HepG2 (cell line): ENCODE measurements around the gene LTB4R2. TPM values are rescaled to one million over a fixed set of nuclear protein-coding genes. Genes with fewer than 3 reads are reported as not detected.

Experiments
- ATAC-seq: fragments of 200-7000 bp; cut with Tn5 transposase; 3 replicates; pipeline ENCODE4 v1.9.1; 2020; ENCODE audit warnings: mild to moderate bottlenecking, moderate library complexity
- BruUV-seq: library from RNA; stranded (reverse); fragments of 400-500 nt; replicated peaks from 2 replicates; lab custom pipeline; 2021; lab: Mats Ljungman, UMichigan
- CTCF ChIA-PET: fragments of 300-600 bp; formaldehyde crosslinking; extraction: SDS; loops from one replicate; lab custom pipeline; 2021; ENCODE audit warnings: low total read pairs, inconsistent platforms, low intra/inter-chr PET ratio; lab: Yijun Ruan, JAX
- POLR2A ChIA-PET: fragments of 350-600 bp; sonication (Branson Sonifier 250); formaldehyde crosslinking; loops from one replicate; lab custom pipeline; 2020; ENCODE audit warnings: antibody characterized with exemption, inconsistent platforms; lab: Yijun Ruan, JAX
- DNase-seq: peaks from one replicate; pipeline ENCODE4 v3.0.0-alpha.2; 2015; ENCODE audit warnings: low spot score
- FAIRE-seq: peaks from 3 replicates; lab custom pipeline; 2011; peaks lifted over from hg19 to GRCh38; lab: Jason Lieb, UNC
- H2AFZ ChIP-seq: one replicate; pipeline ENCODE4 v1.6.1; 2011; ENCODE audit warnings: low read length, inconsistent platforms
- H3K27ac ChIP-seq: fragments of 300-600 bp; 3 replicates; pipeline ENCODE4 v1.8.0; 2011; ENCODE audit warnings: mixed run types, mild to moderate bottlenecking, mixed read lengths, low read length, inconsistent platforms; ENCODE audit not compliant: insufficient read depth; ENCODE audit errors: extremely low read length
- H3K27me3 ChIP-seq, 2 experiments: fragments of 200-600 bp in 1 of 2; 2 replicates in 1 of 2; 3 replicates in 1 of 2; pipeline versions ENCODE4 v1.6.0 to v1.8.0; 2011; ENCODE audit warnings: low read length in 2 of 2, mild to moderate bottlenecking in 2 of 2, moderate library complexity in 2 of 2, inconsistent platforms in 1 of 2; ENCODE audit not compliant: insufficient read depth in 2 of 2, control insufficient read depth in 1 of 2
- H3K36me3 ChIP-seq, 2 experiments: fragments of 200-600 bp in 1 of 2; replicated peaks in 1 of 2; 2 replicates in 1 of 2; 3 replicates in 1 of 2; pipeline versions ENCODE4 v1.5.1 to v1.8.0; 2011; ENCODE audit warnings: low read length in 2 of 2, inconsistent platforms in 1 of 2; ENCODE audit not compliant: insufficient read depth in 2 of 2, control insufficient read depth in 1 of 2
- H3K4me1 ChIP-seq: 2 replicates; pipeline ENCODE4 v1.5.1; 2012; ENCODE audit warnings: low read length, inconsistent platforms; ENCODE audit not compliant: insufficient read depth
- H3K4me2 ChIP-seq: 2 replicates; pipeline ENCODE4 v1.6.0; 2011; ENCODE audit warnings: low read depth, low read length, inconsistent platforms
- H3K4me3 ChIP-seq, 3 experiments: fragments of 200-600 bp in 1 of 3; sonication (generic), shearing (Covaris generic) in 1 of 3; replicated peaks in 1 of 3; 2 replicates each; pipeline ENCODE4 v1.5.1; 2011 to 2016; ENCODE audit warnings: low read length in 3 of 3, inconsistent platforms in 2 of 3, low read depth in 2 of 3, mild to moderate bottlenecking in 2 of 3, control low read depth in 1 of 3, mixed read lengths in 1 of 3; ENCODE audit not compliant: insufficient read depth in 1 of 3
- H3K79me2 ChIP-seq: one replicate; pipeline ENCODE4 v1.6.1; 2011; ENCODE audit warnings: low read length, inconsistent platforms; ENCODE audit not compliant: insufficient read depth
- H3K9ac ChIP-seq: 2 replicates; pipeline ENCODE4 v1.6.0; 2011; ENCODE audit warnings: mild to moderate bottlenecking, low read depth, low read length, inconsistent platforms; ENCODE audit not compliant: insufficient read depth
- H3K9me3 ChIP-seq: 2 replicates; pipeline ENCODE4 v1.5.1; 2012; ENCODE audit warnings: mild to moderate bottlenecking, low read length
- H4K20me1 ChIP-seq: 2 replicates; pipeline ENCODE4 v1.6.0; 2011; ENCODE audit warnings: inconsistent platforms, mild to moderate bottlenecking, low read length, moderate library complexity; ENCODE audit not compliant: insufficient read depth
- NPAS2 ChIP-seq: sonication (generic); formaldehyde crosslinking; IDR thresholded peaks from 2 replicates; pipeline ENCODE4 v1.8.0; 2022; ENCODE audit warnings: mild to moderate bottlenecking, missing genetic modification reagents, borderline replicate concordance
- NRL ChIP-seq: sonication (generic); formaldehyde crosslinking; IDR thresholded peaks from 2 replicates; pipeline ENCODE4 v1.5.0; 2020; ENCODE audit warnings: missing genetic modification reagents, mild to moderate bottlenecking, moderate library complexity, borderline replicate concordance
- RBM22 ChIP-seq: fragments of 200-400 bp; formaldehyde crosslinking; optimal IDR thresholded peaks from 2 replicates; pipeline ENCODE3; 2017; ENCODE audit warnings: mild to moderate bottlenecking, low read length, moderate library complexity
- SP140L ChIP-seq: sonication (generic); formaldehyde crosslinking; IDR thresholded peaks from 2 replicates; pipeline ENCODE4 v1.4.0; 2020; ENCODE audit warnings: missing genetic modification reagents, borderline replicate concordance
- TBX3 ChIP-seq: fragments of 450-650 bp; IDR thresholded peaks from 2 replicates; pipeline ENCODE4 v1.6.1; 2017; ENCODE audit warnings: antibody characterized with exemption, mild to moderate bottlenecking, inconsistent platforms, borderline replicate concordance
- ZNF687 ChIP-seq: sonication (generic); formaldehyde crosslinking; IDR thresholded peaks from 2 replicates; pipeline ENCODE4 v1.5.1; 2020; ENCODE audit warnings: mild to moderate bottlenecking, missing genetic modification reagents, moderate library complexity
- ZNF75D ChIP-seq: sonication (generic); formaldehyde crosslinking; IDR thresholded peaks from 2 replicates; pipeline ENCODE4 v1.8.1; 2023; ENCODE audit warnings: missing genetic modification reagents, mild to moderate bottlenecking, borderline replicate concordance
- ZNF788 ChIP-seq: sonication (generic); formaldehyde crosslinking; IDR thresholded peaks from 2 replicates; pipeline ENCODE4 v1.5.0; 2020; ENCODE audit warnings: mild to moderate bottlenecking, missing genetic modification reagents, borderline replicate concordance
- ZNF883 ChIP-seq: sonication (generic); formaldehyde crosslinking; IDR thresholded peaks from 2 replicates; pipeline ENCODE4 v1.5.1; 2020; ENCODE audit warnings: mild to moderate bottlenecking, missing genetic modification reagents; ENCODE audit errors: not compliant biosample characterization
- WGBS: methylation state at CpG from one replicate; pipeline ENCODE4 v1.1.6; 2017; ENCODE audit warnings: low lambda C conversion rate; 5-methylcytosine and 5-hydroxymethylcytosine counted together
- in situ Hi-C: cut with HindIII; loops from 2 replicates; pipeline ENCODE4 v1.10.0; 2017; ENCODE audit warnings: low pct_unique_long_range_greater_than_20kb; ENCODE audit not compliant: extremely low pct_ligation_motif_present
- intact Hi-C: fragments of 100-400 bp; cut with micrococcal nuclease; formaldehyde crosslinking; loops from one replicate; pipeline ENCODE4 v1.10.0; 2022; ENCODE audit not compliant: unreplicated experiment
- polyA plus RNA-seq, 8 experiments: library from polyadenylated mRNA; depleted of rRNA in 3 of 8; stranded (reverse) in 7 of 8; unstranded in 1 of 8; fragments of >200 nt; fragmentation: Illumina TruSeq in 4 of 8; extraction: Trizol in 4 of 8; gene quantifications; 2 replicates each; pipeline versions ENCODE4 v1.2.1 to v1.2.3, GENCODE V29; 2011 to 2016; ENCODE audit warnings: low read depth in 4 of 8, missing spikeins in 1 of 8, mixed read lengths in 1 of 8; ENCODE audit not compliant: insufficient read depth in 1 of 8
- total RNA-seq, 5 experiments: library from RNA; depleted of rRNA; stranded (reverse); fragments of >200 nt; fragmentation: Illumina TruSeq; extraction: Trizol; gene quantifications; 2 replicates each; pipeline ENCODE4 v1.2.3, GENCODE V29; 2016; ENCODE audit warnings: low read depth in 1 of 5
- TF ChIP-seq, protein P1 (sequence below): IDR thresholded peaks from 2 replicates; pipeline ENCODE4 v1.6.1; 2016; ENCODE audit warnings: missing biosample characterization, missing genetic modification reagents, low read depth

Gene LTB4R2
- total and polyA plus RNA-seq, 2 of the 13 experiments (the other 11 are each of a cell fraction or from before 2014, with no cell fraction given) = 3.9 to 6.9 TPM

GRCh38 chr14:24281636-24282035 lies 28.3 kb upstream of the LTB4R2 start:
- CTCF ChIA-PET = no interaction called here
- 92% methylated on average over 7 of the region's 7 CpGs for WGBS
- TF ChIP-seq TBX3 (no peak), ZNF75D (CRISPR knock-in tag) (0 out of 2 replicates have a peak, but pooled peaks have one; percentile 28), SP140L (CRISPR knock-in tag) (no peak)
- TF ChIP-seq, protein P1, sequence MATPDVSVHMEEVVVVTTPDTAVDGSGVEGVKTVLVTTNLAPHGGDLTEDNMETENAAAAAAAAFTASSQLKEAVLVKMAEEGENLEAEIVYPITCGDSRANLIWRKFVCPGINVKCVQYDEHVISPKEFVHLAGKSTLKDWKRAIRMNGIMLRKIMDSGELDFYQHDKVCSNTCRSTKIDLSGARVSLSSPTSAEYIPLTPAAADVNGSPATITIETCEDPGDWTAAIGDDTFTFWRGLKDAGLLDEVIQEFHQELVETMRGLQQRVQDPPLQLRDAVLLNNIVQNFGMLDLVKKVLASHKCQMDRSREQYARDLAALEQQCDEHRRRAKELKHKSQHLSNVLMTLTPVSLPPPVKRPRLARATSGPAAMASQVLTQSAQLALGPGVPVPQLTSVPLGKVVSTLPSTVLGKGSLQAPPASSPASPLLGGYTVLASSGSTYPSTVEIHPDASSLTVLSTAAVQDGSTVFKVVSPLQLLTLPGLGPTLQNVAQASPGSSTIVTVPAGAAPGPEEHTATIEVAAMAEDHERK (CRISPR knock-in tag) = no peak

GRCh38 chr14:24282736-24283135 lies 27.2 kb upstream of the LTB4R2 start:
- no TSS peak for BruUV-seq
- Histone ChIP-seq H3K9ac (no peak overlapping the region), H4K20me1 (no peaks in the 10 kb centered on the region), H3K79me2 (no peaks in the 10 kb centered on the region), H3K4me3 (no peak overlapping the region), H3K36me3 (no peaks in the 10 kb centered on the region), H2AFZ (no peak overlapping the region), H3K4me2 (no peak overlapping the region), H3K9me3 (no peaks in the 10 kb centered on the region), H3K27me3 (no peaks in the 10 kb centered on the region), H3K4me1 (no peaks in the 10 kb centered on the region), H3K27ac (no peak overlapping the region)
- WGBS = 82% methylated on average over 3 of the region's 3 CpGs
- CTCF ChIA-PET = no interaction called here
- POLR2A ChIA-PET = interaction anchor here (1.2 to 4.8 kb wide), 6 partner anchors 9 to 40 kb away, joined by 3 to 27 read pairs (median 11); partner anchors contain the start of genes CIDEB, RABGGTA and TINF2
- in situ Hi-C loops = no loop called here
- no peak for DNase-seq
- intact Hi-C loops = no loop called here
- no peak for ATAC-seq
- FAIRE-seq = no peak
- TF ChIP-seq ZNF883 (peak; percentile 44), NPAS2 (peak; percentile 54; the same call in 1 of the 2 replicates), ZNF687 (0 out of 2 replicates have a peak, but pooled peaks have one; percentile 12), ZNF788 (no peak), RBM22 (peak; percentile 26), NRL (CRISPR knock-in tag) (0 out of 2 replicates have a peak, but pooled peaks have one; percentile 63)

More at GRCh38 chr14:24281636-24282035, 28.3 kb upstream of the LTB4R2 start:
- H3K4me2 ChIP-seq = no peak overlapping the region
- no peak overlapping the region for H2AFZ ChIP-seq
- H3K9ac ChIP-seq = no peak overlapping the region
- POLR2A ChIA-PET = interaction anchor here (0.7 to 4.8 kb wide), 6 partner anchors 8 to 39 kb away, joined by 3 to 27 read pairs (median 6); partner anchors contain the start of genes CIDEB, RABGGTA and TINF2
- ATAC-seq = no peak
- in situ Hi-C loops = no loop called here
- no peaks in the 10 kb centered on the region for H3K4me1 ChIP-seq
- H3K27me3 ChIP-seq = no peaks in the 10 kb centered on the region
- H3K79me2 ChIP-seq = no peaks in the 10 kb centered on the region
- H3K9me3 ChIP-seq = no peaks in the 10 kb centered on the region
- intact Hi-C loops = no loop called here
- no peak overlapping the region for H3K4me3 ChIP-seq
- DNase-seq = no peak
- no TSS peak for BruUV-seq
- no peaks in the 10 kb centered on the region for H3K36me3 ChIP-seq
- no peak for FAIRE-seq
- no peaks in the 10 kb centered on the region for H4K20me1 ChIP-seq
- H3K27ac ChIP-seq = no peak overlapping the region
